ENCODE results near the gene MED9.

DNA sequence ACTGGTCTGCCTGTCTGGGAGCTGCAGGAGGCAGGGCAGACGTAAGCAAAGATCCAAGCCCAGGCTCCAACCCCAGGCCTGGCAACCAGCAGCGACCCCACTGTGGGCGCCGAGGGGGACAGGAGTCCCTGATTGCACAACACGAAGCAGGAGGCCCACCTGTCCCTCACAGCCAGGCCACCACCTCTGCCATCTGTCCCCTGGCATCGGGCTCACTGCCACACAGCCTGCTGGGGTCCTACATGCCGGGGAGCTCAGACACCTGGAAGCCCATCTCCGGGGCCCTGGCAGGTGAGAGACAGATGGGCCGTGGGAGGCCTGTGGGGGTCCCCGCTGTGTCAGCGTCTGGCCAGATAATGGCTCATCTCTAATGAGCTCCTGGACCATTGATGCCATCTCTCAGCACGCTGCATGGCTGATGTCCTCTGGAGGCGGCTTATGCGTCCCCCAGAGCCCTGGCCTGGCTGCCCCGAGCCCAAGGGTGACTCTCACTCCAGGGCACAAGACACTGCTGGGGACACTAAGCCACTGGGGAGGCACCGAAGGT, 30.7 kb downstream of the MED9 start:
- TF ChIP-seq, protein P1, sequence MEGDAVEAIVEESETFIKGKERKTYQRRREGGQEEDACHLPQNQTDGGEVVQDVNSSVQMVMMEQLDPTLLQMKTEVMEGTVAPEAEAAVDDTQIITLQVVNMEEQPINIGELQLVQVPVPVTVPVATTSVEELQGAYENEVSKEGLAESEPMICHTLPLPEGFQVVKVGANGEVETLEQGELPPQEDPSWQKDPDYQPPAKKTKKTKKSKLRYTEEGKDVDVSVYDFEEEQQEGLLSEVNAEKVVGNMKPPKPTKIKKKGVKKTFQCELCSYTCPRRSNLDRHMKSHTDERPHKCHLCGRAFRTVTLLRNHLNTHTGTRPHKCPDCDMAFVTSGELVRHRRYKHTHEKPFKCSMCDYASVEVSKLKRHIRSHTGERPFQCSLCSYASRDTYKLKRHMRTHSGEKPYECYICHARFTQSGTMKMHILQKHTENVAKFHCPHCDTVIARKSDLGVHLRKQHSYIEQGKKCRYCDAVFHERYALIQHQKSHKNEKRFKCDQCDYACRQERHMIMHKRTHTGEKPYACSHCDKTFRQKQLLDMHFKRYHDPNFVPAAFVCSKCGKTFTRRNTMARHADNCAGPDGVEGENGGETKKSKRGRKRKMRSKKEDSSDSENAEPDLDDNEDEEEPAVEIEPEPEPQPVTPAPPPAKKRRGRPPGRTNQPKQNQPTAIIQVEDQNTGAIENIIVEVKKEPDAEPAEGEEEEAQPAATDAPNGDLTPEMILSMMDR (IDR thresholded peaks at IDR 0.05; ENCODE audit: low read depth, low read length) = no peak
- TF ChIP-seq POLR2A (IDR thresholded peaks at IDR 0.05; ENCODE audit: extremely low read depth, insufficient read length) = no peak
